Smooth muscle cell (in vitro differentiated cells): Measurements from ENCODE around the gene CHRNB1. TPM values are rescaled to one million over a fixed set of nuclear protein-coding genes. Genes with fewer than 3 reads are reported as not detected.

Experiments used
- DNase-seq: peaks from one replicate; lab custom pipeline; 2025; ENCODE audit not compliant: unreplicated experiment; lab: John Stamatoyannopoulos, UW
- H2AFZ ChIP-seq: fragments of 200-600 bp; sonication (generic); 2 replicates; pipeline ENCODE4 v1.6.0; 2016; ENCODE audit warnings: antibody characterized with exemption, low read depth, mild to moderate bottlenecking
- H3F3A ChIP-seq: fragments of 200-600 bp; sonication (generic); 2 replicates; pipeline ENCODE4 v1.6.0; 2017; ENCODE audit warnings: antibody characterized with exemption, low read depth
- H3K27ac ChIP-seq: fragments of 200-600 bp; sonication (generic); 2 replicates; pipeline ENCODE4 v1.5.1; 2016; ENCODE audit warnings: low read depth, mild to moderate bottlenecking
- H3K27me3 ChIP-seq: fragments of 200-600 bp; sonication (generic); 2 replicates; pipeline ENCODE4 v1.6.1; 2016; ENCODE audit warnings: low read depth, mild to moderate bottlenecking
- H3K36me3 ChIP-seq: fragments of 200-600 bp; sonication (generic); 2 replicates; pipeline ENCODE4 v1.5.1; 2016; ENCODE audit warnings: low read depth
- H3K4me1 ChIP-seq: fragments of 200-600 bp; sonication (generic); 2 replicates; pipeline ENCODE4 v1.5.1; 2016; ENCODE audit warnings: low read depth
- H3K4me2 ChIP-seq: fragments of 200-600 bp; sonication (generic); 2 replicates; pipeline ENCODE4 v1.6.0; 2016; ENCODE audit warnings: mild to moderate bottlenecking
- H3K4me3 ChIP-seq: fragments of 200-600 bp; sonication (generic); 2 replicates; pipeline ENCODE4 v1.5.1; 2016; ENCODE audit warnings: mild to moderate bottlenecking
- H3K79me2 ChIP-seq: fragments of 200-600 bp; sonication (generic); 2 replicates; pipeline ENCODE4 v1.6.0; 2016; ENCODE audit warnings: low read depth, mild to moderate bottlenecking
- H3K9ac ChIP-seq: fragments of 200-600 bp; sonication (generic); 2 replicates; pipeline ENCODE4 v1.6.0; 2016; ENCODE audit warnings: low read depth
- H3K9me3 ChIP-seq: fragments of 200-600 bp; sonication (generic); replicated peaks from 2 replicates; pipeline ENCODE4 v1.5.1; 2016; ENCODE audit warnings: low read depth
- H4K20me1 ChIP-seq: fragments of 200-600 bp; sonication (generic); 2 replicates; pipeline ENCODE4 v1.6.0; 2016; ENCODE audit warnings: low read depth
- WGBS: methylation state at CpG from one replicate; pipeline ENCODE4 v1.1.7; 2016; ENCODE audit warnings: low lambda C conversion rate; 5-methylcytosine and 5-hydroxymethylcytosine counted together
- polyA plus RNA-seq: library from polyadenylated mRNA; unstranded; fragments of >200 nt; fragmentation: Nextera tagmentation; extraction: Ambion mirVana; gene quantifications from 2 replicates; pipeline ENCODE4 v1.2.1, GENCODE V29; 2016
- total RNA-seq: library from RNA; depleted of rRNA; stranded (reverse); fragments of >200 nt; gene quantifications from 2 replicates; pipeline ENCODE4 v1.2.3, GENCODE V29; 2014
- TF ChIP-seq, protein P1 (sequence below): fragments of 200-600 bp; sonication (generic); IDR thresholded peaks from 2 replicates; pipeline ENCODE4 v1.5.1; 2017; ENCODE audit warnings: borderline replicate concordance, mild to moderate bottlenecking, antibody characterized with exemption; ENCODE audit not compliant: insufficient read depth, poor library complexity, severe bottlenecking

Gene CHRNB1
- total and polyA plus RNA-seq, 2 experiments from 2014 or later, result 12.2 to 19.0 TPM

DNA sequence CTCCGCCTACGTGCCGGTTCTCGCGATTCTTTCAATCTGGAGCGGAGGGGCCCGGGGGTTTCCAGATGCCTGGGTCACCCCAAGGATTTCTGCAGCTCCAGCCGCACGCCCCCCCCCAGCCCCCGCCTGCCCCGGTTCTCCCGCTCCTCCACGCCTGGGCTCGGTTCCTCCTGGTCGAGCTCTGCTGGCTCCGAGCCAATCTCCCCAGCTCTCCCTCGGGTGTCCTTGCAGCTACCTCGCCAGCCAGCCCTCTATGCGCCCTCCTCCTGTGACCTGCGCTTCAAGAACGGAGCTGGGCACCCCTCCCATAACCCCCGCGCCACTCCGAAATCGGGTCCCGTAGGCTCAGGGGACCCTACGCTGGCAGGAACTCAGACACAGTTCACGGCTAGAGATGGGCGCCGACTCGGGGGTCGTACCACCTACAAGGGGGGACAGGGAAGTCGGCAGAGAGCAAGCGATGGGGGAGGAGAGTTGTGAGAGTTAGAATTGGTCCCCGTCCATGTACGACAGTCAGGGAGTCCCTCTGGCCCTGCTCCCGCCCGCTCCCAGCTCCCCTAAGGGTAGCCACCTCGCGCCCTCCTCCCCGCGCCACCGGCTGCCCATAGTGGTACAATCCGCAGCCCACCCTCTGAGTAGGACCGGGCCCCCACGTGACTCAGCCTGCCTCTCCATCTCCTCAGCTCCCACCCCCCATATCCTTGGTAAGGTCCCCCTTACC is 4.6 kb upstream of the CHRNB1 start:
- no peaks in the 10 kb centered on the region for H3K9me3 ChIP-seq
- peak overlapping the region; percentile 88 for H3K4me2 ChIP-seq
- no peak for DNase-seq
- WGBS, result 2% methylated on average over 34 of the region's 46 CpGs
- H3K9ac ChIP-seq, result peak overlapping the region; percentile 42
- peaks cover 12% of the 10 kb centered on the region for H4K20me1 ChIP-seq
- H3K27me3 ChIP-seq, result no peaks in the 10 kb centered on the region
- H3K27ac ChIP-seq, result no peak overlapping the region
- peaks cover 22% of the 10 kb centered on the region for H3K4me1 ChIP-seq
- peak overlapping the region; percentile 61 for H3K4me3 ChIP-seq
- peaks cover 16% of the 10 kb centered on the region for H3F3A ChIP-seq
- no peaks in the 10 kb centered on the region for H3K36me3 ChIP-seq
- no peaks in the 10 kb centered on the region for H3K79me2 ChIP-seq
- peak overlapping the region; percentile 38 for H2AFZ ChIP-seq
- TF ChIP-seq, protein P1, sequence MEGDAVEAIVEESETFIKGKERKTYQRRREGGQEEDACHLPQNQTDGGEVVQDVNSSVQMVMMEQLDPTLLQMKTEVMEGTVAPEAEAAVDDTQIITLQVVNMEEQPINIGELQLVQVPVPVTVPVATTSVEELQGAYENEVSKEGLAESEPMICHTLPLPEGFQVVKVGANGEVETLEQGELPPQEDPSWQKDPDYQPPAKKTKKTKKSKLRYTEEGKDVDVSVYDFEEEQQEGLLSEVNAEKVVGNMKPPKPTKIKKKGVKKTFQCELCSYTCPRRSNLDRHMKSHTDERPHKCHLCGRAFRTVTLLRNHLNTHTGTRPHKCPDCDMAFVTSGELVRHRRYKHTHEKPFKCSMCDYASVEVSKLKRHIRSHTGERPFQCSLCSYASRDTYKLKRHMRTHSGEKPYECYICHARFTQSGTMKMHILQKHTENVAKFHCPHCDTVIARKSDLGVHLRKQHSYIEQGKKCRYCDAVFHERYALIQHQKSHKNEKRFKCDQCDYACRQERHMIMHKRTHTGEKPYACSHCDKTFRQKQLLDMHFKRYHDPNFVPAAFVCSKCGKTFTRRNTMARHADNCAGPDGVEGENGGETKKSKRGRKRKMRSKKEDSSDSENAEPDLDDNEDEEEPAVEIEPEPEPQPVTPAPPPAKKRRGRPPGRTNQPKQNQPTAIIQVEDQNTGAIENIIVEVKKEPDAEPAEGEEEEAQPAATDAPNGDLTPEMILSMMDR, result no peak

DNA sequence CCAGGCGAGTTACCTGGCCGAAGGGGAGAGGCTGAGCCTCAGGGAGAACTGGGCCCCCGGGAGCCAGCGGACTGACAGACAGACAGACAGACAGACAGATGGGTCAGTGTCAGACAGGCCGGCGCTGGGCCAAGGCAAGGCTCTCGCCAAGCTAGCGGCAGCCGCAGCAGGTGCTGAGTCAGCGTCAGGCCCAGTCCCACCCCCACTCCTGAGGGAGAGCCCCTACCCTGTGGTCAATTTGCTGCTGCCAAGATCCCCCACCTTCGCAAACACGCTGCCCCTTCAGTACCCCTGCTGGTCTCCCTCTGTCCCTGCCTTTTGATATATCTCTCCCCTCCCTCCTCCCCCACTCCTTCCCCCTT is 4.0 kb upstream of the CHRNB1 start:
- TF ChIP-seq, protein P1, result no peak
- Histone ChIP-seq H2AFZ (no peak overlapping the region), H3K27me3 (peaks cover under 1% of the 10 kb centered on the region), H3F3A (peaks cover 16% of the 10 kb centered on the region), H3K27ac (no peak overlapping the region), H4K20me1 (peaks cover 12% of the 10 kb centered on the region), H3K9me3 (no peaks in the 10 kb centered on the region), H3K4me1 (peaks cover 24% of the 10 kb centered on the region), H3K4me3 (peak overlapping the region; percentile 61), H3K36me3 (no peaks in the 10 kb centered on the region), H3K4me2 (peak overlapping the region; percentile 88), H3K79me2 (no peaks in the 10 kb centered on the region), H3K9ac (peak overlapping the region; percentile 42)
- WGBS, result 2% methylated on average over 12 of the region's 12 CpGs
- no peak for DNase-seq

DNA sequence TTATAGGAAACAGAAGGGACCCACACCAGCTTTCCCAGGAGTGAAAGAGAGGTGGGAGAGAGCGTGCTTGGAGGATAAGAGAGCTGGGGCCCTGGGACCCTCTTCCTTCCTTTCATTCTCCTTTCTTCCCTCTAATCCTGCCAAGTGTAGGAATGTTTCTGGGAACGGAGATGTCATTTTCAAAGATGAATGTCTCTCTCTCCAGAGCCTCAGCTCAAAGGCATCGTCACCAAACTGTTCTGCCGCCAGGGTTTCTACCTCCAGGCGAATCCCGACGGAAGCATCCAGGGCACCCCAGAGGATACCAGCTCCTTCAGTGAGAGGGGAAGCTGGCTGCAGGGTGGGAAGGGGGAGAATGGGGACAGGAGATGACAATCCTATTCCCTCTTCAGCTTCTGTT is 3.6 kb upstream of the CHRNB1 start:
- Histone ChIP-seq H2AFZ (no peak overlapping the region), H3K9ac (no peak overlapping the region), H3K36me3 (no peaks in the 10 kb centered on the region), H3K9me3 (no peaks in the 10 kb centered on the region), H3K79me2 (no peaks in the 10 kb centered on the region), H3K4me2 (peak overlapping the region; percentile 88), H3K4me3 (no peak overlapping the region), H4K20me1 (peaks cover 12% of the 10 kb centered on the region), H3K4me1 (peaks cover 27% of the 10 kb centered on the region), H3K27ac (no peak overlapping the region), H3K27me3 (peaks cover 3% of the 10 kb centered on the region), H3F3A (peaks cover 16% of the 10 kb centered on the region)
- DNase-seq, result no peak
- TF ChIP-seq, protein P1, result no peak
- WGBS, result 54% methylated on average over 7 of the region's 7 CpGs

DNA sequence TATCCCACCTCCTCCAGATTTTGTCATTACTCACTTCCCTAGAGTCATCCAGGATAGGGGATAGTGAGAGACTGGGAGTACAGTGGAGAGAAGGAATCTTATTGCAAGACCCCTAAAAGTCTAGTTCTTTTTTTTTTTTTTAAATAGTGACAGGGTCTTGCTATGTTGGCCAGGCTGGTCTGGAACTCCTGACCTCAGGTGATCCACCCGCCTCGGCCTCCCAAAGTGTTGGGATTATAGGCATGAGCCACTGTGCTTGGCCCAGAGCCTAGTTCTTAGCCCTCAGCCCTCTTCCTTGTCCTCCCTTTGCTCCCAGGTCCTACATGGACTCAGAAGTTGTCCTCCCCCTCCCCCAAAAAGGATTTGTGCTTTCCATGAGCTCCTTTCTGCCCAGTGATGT is 2.7 kb upstream of the CHRNB1 start:
- peaks cover 27% of the 10 kb centered on the region for H3K4me1 ChIP-seq
- no peak for DNase-seq
- H3K79me2 ChIP-seq, result no peaks in the 10 kb centered on the region
- H3K4me3 ChIP-seq, result no peak overlapping the region
- no peaks in the 10 kb centered on the region for H3K9me3 ChIP-seq
- no peak overlapping the region for H3K9ac ChIP-seq
- peaks cover 3% of the 10 kb centered on the region for H3K27me3 ChIP-seq
- H3K4me2 ChIP-seq, result no peak overlapping the region
- H3K36me3 ChIP-seq, result no peaks in the 10 kb centered on the region
- WGBS, result 91% methylated on average over 2 of the region's 2 CpGs
- TF ChIP-seq, protein P1, result no peak
- peaks cover 12% of the 10 kb centered on the region for H4K20me1 ChIP-seq
- H3F3A ChIP-seq, result peaks cover 16% of the 10 kb centered on the region
- no peak overlapping the region for H2AFZ ChIP-seq
- no peak overlapping the region for H3K27ac ChIP-seq
